HepG2 (cell line): ENCODE results near the gene SERPIND1. TPM values are rescaled to one million over a fixed set of nuclear protein-coding genes. Genes with fewer than 3 reads are reported as not detected.

Source experiments
- AGO1 ChIP-seq: fragments of 200-400 bp; formaldehyde crosslinking; IDR thresholded peaks from 2 replicates; pipeline ENCODE4 v1.6.1; 2017; ENCODE audit warnings: mild to moderate bottlenecking, low read depth, low read length, moderate library complexity; ENCODE audit not compliant: poor library complexity, severe bottlenecking
- FOXC1 ChIP-seq: sonication (generic); formaldehyde crosslinking; IDR thresholded peaks from 2 replicates; pipeline ENCODE4 v1.8.0; 2022; ENCODE audit warnings: mild to moderate bottlenecking, missing genetic modification reagents, borderline replicate concordance
- HCFC1 ChIP-seq: fragments of 150-350 bp; IDR thresholded peaks from 2 replicates; pipeline ENCODE4 v1.6.1; 2014; ENCODE audit warnings: low read depth, low read length
- HDAC6 ChIP-seq: fragments of 200-600 bp; sonication (generic); IDR thresholded peaks from 2 replicates; pipeline ENCODE4 v1.7.0; 2017; ENCODE audit warnings: mild to moderate bottlenecking, antibody characterized with exemption, low read length, low read depth
- HNF4G ChIP-seq, 2 experiments: sonication (generic) in 1 of 2; formaldehyde crosslinking in 1 of 2; IDR thresholded peaks; 2 replicates each; pipeline versions ENCODE4 v1.4.0 to v1.6.1; 2011 to 2020; ENCODE audit warnings: borderline replicate concordance in 2 of 2, low read depth in 2 of 2, mild to moderate bottlenecking in 2 of 2, low read length in 1 of 2, missing genetic modification reagents in 1 of 2, moderate library complexity in 1 of 2
- HOMEZ ChIP-seq: IDR thresholded peaks from 2 replicates; pipeline ENCODE4 v1.6.1; 2016; ENCODE audit warnings: low read depth
- KDM5A ChIP-seq: fragments of 200-600 bp; sonication (generic); IDR thresholded peaks from 2 replicates; pipeline ENCODE4 v1.7.0; 2018; ENCODE audit warnings: antibody characterized with exemption, mild to moderate bottlenecking, low read length, borderline replicate concordance
- NFYC ChIP-seq: IDR thresholded peaks from 2 replicates; pipeline ENCODE4 v1.6.1; 2016; ENCODE audit warnings: missing genetic modification reagents, missing compliant biosample characterization
- NR0B2 ChIP-seq: sonication (generic); formaldehyde crosslinking; IDR thresholded peaks from 2 replicates; pipeline ENCODE4 v1.4.0; 2020; ENCODE audit warnings: mild to moderate bottlenecking, missing genetic modification reagents
- NR2C2 ChIP-seq: sonication (generic); formaldehyde crosslinking; IDR thresholded peaks from 2 replicates; pipeline ENCODE4 v1.4.0; 2020; ENCODE audit warnings: missing genetic modification reagents, mild to moderate bottlenecking, moderate library complexity, borderline replicate concordance
- PITX1 ChIP-seq: sonication (generic); formaldehyde crosslinking; IDR thresholded peaks from 2 replicates; pipeline ENCODE4 v1.5.1; 2020; ENCODE audit warnings: mild to moderate bottlenecking, missing genetic modification reagents
- PRDM10 ChIP-seq: sonication (generic); formaldehyde crosslinking; IDR thresholded peaks from 2 replicates; pipeline ENCODE4 v1.4.0; 2020; ENCODE audit warnings: low read depth, missing genetic modification reagents
- TFAP4 ChIP-seq: sonication (generic); IDR thresholded peaks from 2 replicates; pipeline ENCODE4 v1.6.1; 2016; ENCODE audit warnings: low read depth, borderline replicate concordance
- THAP11 ChIP-seq: IDR thresholded peaks from 2 replicates; pipeline ENCODE4 v1.6.1; 2016; ENCODE audit warnings: missing biosample characterization, missing genetic modification reagents
- THRA ChIP-seq: sonication (generic); formaldehyde crosslinking; IDR thresholded peaks from 2 replicates; pipeline ENCODE4 v1.4.0; 2020; ENCODE audit warnings: missing genetic modification reagents, borderline replicate concordance
- ZBTB26 ChIP-seq: IDR thresholded peaks from 2 replicates; pipeline ENCODE4 v1.6.1; 2016; ENCODE audit warnings: missing compliant biosample characterization, missing genetic modification reagents, borderline replicate concordance
- ZNF326 ChIP-seq: sonication (generic); formaldehyde crosslinking; IDR thresholded peaks from 2 replicates; pipeline ENCODE4 v1.4.0; 2020; ENCODE audit warnings: missing genetic modification reagents, borderline replicate concordance
- ZNF546 ChIP-seq: sonication (generic); formaldehyde crosslinking; conservative IDR thresholded peaks from 2 replicates; pipeline ENCODE4 v1.8.1; 2023; ENCODE audit warnings: mild to moderate bottlenecking, missing genetic modification reagents
- ZNF7 ChIP-seq: IDR thresholded peaks from 2 replicates; pipeline ENCODE4 v1.6.1; 2016; ENCODE audit warnings: missing biosample characterization, missing genetic modification reagents
- ZNF788 ChIP-seq: sonication (generic); formaldehyde crosslinking; IDR thresholded peaks from 2 replicates; pipeline ENCODE4 v1.5.0; 2020; ENCODE audit warnings: mild to moderate bottlenecking, missing genetic modification reagents, borderline replicate concordance
- polyA plus RNA-seq, 8 experiments: library from polyadenylated mRNA; depleted of rRNA in 3 of 8; stranded (reverse) in 7 of 8; unstranded in 1 of 8; fragments of >200 nt; fragmentation: Illumina TruSeq in 4 of 8; extraction: Trizol in 4 of 8; gene quantifications; 2 replicates each; pipeline versions ENCODE4 v1.2.1 to v1.2.3, GENCODE V29; 2011 to 2016; ENCODE audit warnings: low read depth in 4 of 8, missing spikeins in 1 of 8, mixed read lengths in 1 of 8; ENCODE audit not compliant: insufficient read depth in 1 of 8
- total RNA-seq, 5 experiments: library from RNA; depleted of rRNA; stranded (reverse); fragments of >200 nt; fragmentation: Illumina TruSeq; extraction: Trizol; gene quantifications; 2 replicates each; pipeline ENCODE4 v1.2.3, GENCODE V29; 2016; ENCODE audit warnings: low read depth in 1 of 5

Gene SERPIND1
- total and polyA plus RNA-seq, 2 of the 13 experiments (the other 11 are each of a cell fraction or from before 2014, with no cell fraction given) = 111 to 350 TPM

- TF ChIP-seq FOXC1 = no peak; the same call in none of the 2 replicates
- TF ChIP-seq ZNF7 (CRISPR knock-in tag) = no peak
- TF ChIP-seq KDM5A = no peak
- peak; percentile 89 for TF ChIP-seq HNF4G (IDR thresholded peaks at IDR 0.05; ENCODE audit: borderline replicate concordance, low read depth, low read length)
- peak; percentile 72; the same call in 1 of the 2 replicates for TF ChIP-seq HNF4G (CRISPR knock-in tag; IDR thresholded peaks at IDR 0.05; ENCODE audit: borderline replicate concordance, low read depth)
- TF ChIP-seq ZNF546 (CRISPR knock-in tag) = no peak
- no peak for TF ChIP-seq ZNF326 (CRISPR knock-in tag)
- no peak for TF ChIP-seq NFYC
- TF ChIP-seq NR2C2 (CRISPR knock-in tag) = peak; percentile 41; the same call in 1 of the 2 replicates
- TF ChIP-seq HDAC6 = no peak
- TF ChIP-seq ZNF788 (CRISPR knock-in tag) = peak; percentile 51; the same call in 1 of the 2 replicates
- TF ChIP-seq HOMEZ (CRISPR knock-in tag) = peak; percentile 13; the same call in 1 of the 2 replicates
- 0 out of 2 replicates have a peak, but pooled peaks have one; percentile 35 for TF ChIP-seq PRDM10 (CRISPR knock-in tag)
- no peak for TF ChIP-seq NR0B2 (CRISPR knock-in tag)
- no peak for TF ChIP-seq ZBTB26
- TF ChIP-seq THRA (CRISPR knock-in tag) = peak; percentile 87
- peak; percentile 83 for TF ChIP-seq PITX1
- TF ChIP-seq THAP11 (CRISPR knock-in tag) = peak; percentile 42; the same call in 1 of the 2 replicates
- TF ChIP-seq HCFC1 = no peak
- TF ChIP-seq AGO1 = no peak
- peak; percentile 96 for TF ChIP-seq TFAP4
Measured at GRCh38 chr22:20773793-20774212, at the start of gene SERPIND1 (continued).
